ENCODE measurements around the gene DAPK3.
A peak's percentile ranks its signal among the peaks of the same experiment; 100 is the strongest.
"Not testable (repeated sequence)": the region's sequence is repeated elsewhere in the genome, so short reads cannot be mapped to it uniquely, and the experiment has no call there.

DAPK3 gene

GRCh38 chr19:4005436-4005835 is 34.5 kb upstream of the DAPK3 start:
- DNase-seq (ENCODE audit: low read depth), result not testable (repeated sequence)

GRCh38 chr19:4000798-4001197 is 29.9 kb upstream of the DAPK3 start:
- DNase-seq (ENCODE audit: low read depth), result not testable (repeated sequence)

- DNase-seq (ENCODE audit: low read depth), result not testable (repeated sequence)
Observed at GRCh38 chr19:3998667-3999412, 27.9 kb upstream of the DAPK3 start.

GRCh38 chr19:3995607-3996006 is 24.7 kb upstream of the DAPK3 start:
- DNase-seq (ENCODE audit: low read depth), result no peak

GRCh38 chr19:3990815-3991117 is 19.9 kb upstream of the DAPK3 start:
- no peak for DNase-seq (ENCODE audit: low read depth)

- DNase-seq (ENCODE audit: low read depth), result peak; percentile 83
Observed at GRCh38 chr19:3987619-3988371, 16.9 kb upstream of the DAPK3 start.

- no peak for DNase-seq (ENCODE audit: low read depth)
Observed at GRCh38 chr19:3986260-3987041, 15.6 kb upstream of the DAPK3 start.

- no peak for DNase-seq (ENCODE audit: low read depth)
Observed at GRCh38 chr19:3985643-3986259, 14.9 kb upstream of the DAPK3 start.

- DNase-seq (ENCODE audit: low read depth), result peak; percentile 86
Observed at GRCh38 chr19:3984908-3985642, 14.2 kb upstream of the DAPK3 start, which contains the start of gene EEF2. TSS of gene EEF2 (minus strand) at chr19:3985463. CDS start at chr19:3985380, 83 bp downstream.

- DNase-seq (ENCODE audit: low read depth), result no peak
Observed at GRCh38 chr19:3984584-3984907, 13.6 kb upstream of the DAPK3 start.

GRCh38 chr19:3983936-3984583 is 13.2 kb upstream of the DAPK3 start:
- no peak for DNase-seq (ENCODE audit: low read depth)

- no peak for DNase-seq (ENCODE audit: low read depth)
Observed at GRCh38 chr19:3983542-3983914, 12.6 kb upstream of the DAPK3 start.

GRCh38 chr19:3982701-3983541 is 12.0 kb upstream of the DAPK3 start:
- no peak for DNase-seq (ENCODE audit: low read depth)

GRCh38 chr19:3981736-3982681 is 11.1 kb upstream of the DAPK3 start:
- no peak for DNase-seq (ENCODE audit: low read depth)

GRCh38 chr19:3981373-3981735 is 10.5 kb upstream of the DAPK3 start:
- no peak for DNase-seq (ENCODE audit: low read depth)

GRCh38 chr19:3980353-3981251 is 9.7 kb upstream of the DAPK3 start:
- DNase-seq (ENCODE audit: low read depth), result no peak

GRCh38 chr19:3979674-3980352 is 8.9 kb upstream of the DAPK3 start:
- no peak for DNase-seq (ENCODE audit: low read depth)

- DNase-seq (ENCODE audit: low read depth), result no peak
Observed at GRCh38 chr19:3979289-3979673, 8.4 kb upstream of the DAPK3 start.
